GM12874 (cell line): Measurements from ENCODE around the gene APPBP2.

ENCODE experiments used
- CTCF ChIP-seq: IDR thresholded peaks from 2 replicates; pipeline ENCODE4 v1.5.1; 2011; ENCODE audit warnings: low read depth, mild to moderate bottlenecking, control low read depth, low read length, moderate library complexity; ENCODE audit not compliant: insufficient read depth

The APPBP2 gene

GRCh38 chr17:60491771-60492170, 34.3 kb downstream of the APPBP2 start:
- no peak for TF ChIP-seq CTCF

GRCh38 chr17:60481604-60482003, 44.4 kb downstream of the APPBP2 start:
- TF ChIP-seq CTCF: no peak

GRCh38 chr17:60473788-60474187, 52.3 kb downstream of the APPBP2 start:
- no peak for TF ChIP-seq CTCF

- no peak for TF ChIP-seq CTCF
Measured at GRCh38 chr17:60472449-60472848, 53.6 kb downstream of the APPBP2 start.

- TF ChIP-seq CTCF: no peak
Measured at GRCh38 chr17:60471451-60471850, 54.6 kb downstream of the APPBP2 start.

GRCh38 chr17:60468371-60468770, 57.7 kb downstream of the APPBP2 start:
- no peak for TF ChIP-seq CTCF

- TF ChIP-seq CTCF: no peak
Measured at GRCh38 chr17:60464343-60464742, 61.7 kb downstream of the APPBP2 start.
